Choroid plexus epithelial cell (primary cell): ENCODE data around the gene DAB1.

Experiments
- DNase-seq: peaks from one replicate; pipeline ENCODE4 v3.0.0-alpha.2; 2010; ENCODE audit warnings: low read depth
- H3K4me3 ChIP-seq: 2 replicates; pipeline ENCODE4 v1.5.1; 2011; ENCODE audit warnings: low read depth, mild to moderate bottlenecking, control low read depth, low read length, moderate library complexity
- CTCF ChIP-seq: conservative IDR thresholded peaks from 2 replicates; pipeline ENCODE4 v1.5.1; 2011; ENCODE audit warnings: low read depth, mild to moderate bottlenecking, control low read depth, inconsistent platforms, low read length, moderate library complexity

Gene DAB1

GRCh38 chr1:57302812-57303596, 120.9 kb downstream of the DAB1 start:
- H3K4me3 ChIP-seq, result no peak overlapping the region
- DNase-seq, result no peak
- no peak for TF ChIP-seq CTCF

- no peak for DNase-seq
- H3K4me3 ChIP-seq, result no peak overlapping the region
- no peak for TF ChIP-seq CTCF
These were observed 123.7 kb downstream of the DAB1 start for GRCh38 chr1:57300186-57300585.

- no peak overlapping the region for H3K4me3 ChIP-seq
- no peak for DNase-seq
- TF ChIP-seq CTCF, result no peak
These were observed 127.1 kb downstream of the DAB1 start for GRCh38 chr1:57296726-57297250.

GRCh38 chr1:57295326-57295725, 128.5 kb downstream of the DAB1 start:
- no peak for TF ChIP-seq CTCF
- no peak overlapping the region for H3K4me3 ChIP-seq
- no peak for DNase-seq

- DNase-seq, result no peak
- no peak overlapping the region for H3K4me3 ChIP-seq
- TF ChIP-seq CTCF, result no peak
These were observed 129.7 kb downstream of the DAB1 start for GRCh38 chr1:57294177-57294576.

- H3K4me3 ChIP-seq, result no peak overlapping the region
- no peak for DNase-seq
- no peak for TF ChIP-seq CTCF
These were observed 130.6 kb downstream of the DAB1 start for GRCh38 chr1:57293214-57293613.

GRCh38 chr1:57289781-57290180, 134.1 kb downstream of the DAB1 start:
- DNase-seq, result no peak
- H3K4me3 ChIP-seq, result no peak overlapping the region
- no peak for TF ChIP-seq CTCF
